IMR-90 (cell line): ENCODE results near the gene SEMA3E.

Experiments
- CEBPB ChIP-seq: IDR thresholded peaks from 2 replicates; pipeline ENCODE4 v1.6.1; 2012; ENCODE audit warnings: low read depth, low read length, improper control_type of control experiment
- POLR2A ChIP-seq: IDR thresholded peaks from 2 replicates; pipeline ENCODE4 v1.6.1; 2012; ENCODE audit warnings: mild to moderate bottlenecking, low read depth, low read length
- SMC3 ChIP-seq: fragments of 150-350 bp; IDR thresholded peaks from 2 replicates; pipeline ENCODE4 v1.6.1; 2016; ENCODE audit warnings: low read depth, mild to moderate bottlenecking, antibody characterized with exemption, low read length, moderate library complexity
- USF2 ChIP-seq: fragments of 150-350 bp; IDR thresholded peaks from 2 replicates; pipeline ENCODE4 v1.6.1; 2017; ENCODE audit warnings: mild to moderate bottlenecking, antibody characterized with exemption, low read length, low read depth

- TF ChIP-seq POLR2A (no peak), CEBPB (no peak), USF2 (no peak), SMC3 (no peak)
Measured at GRCh38 chr7:83469491-83469890, 179.4 kb downstream of the SEMA3E start.
